Measurements from ENCODE around the gene TAX1BP1.

GRCh38 chr7:27868131-27868550 lies 128.2 kb downstream of the TAX1BP1 start:
- no peak for TF ChIP-seq CTCF (IDR thresholded peaks at IDR 0.05)
- TF ChIP-seq POLR2A (IDR thresholded peaks at IDR 0.05): no peak
